Sigmoid colon (tissue), 7 donors: ENCODE data around the gene HMHB1. TPM values are rescaled to one million over a fixed set of nuclear protein-coding genes. Genes with fewer than 3 reads are reported as not detected.

Source experiments
- DNase-seq: peaks from one replicate; pipeline ENCODE4 v3.0.0-alpha.2; 2019
- H3K27ac ChIP-seq, 4 donors: fragments of 200-600 bp; sonication (generic); one replicate each; pipeline ENCODE4 v1.5.1; 2016 to 2019; ENCODE audit warnings: mild to moderate bottlenecking in 1 of 4
- H3K27me3 ChIP-seq, 3 donors: fragments of 200-600 bp; sonication (generic); one replicate each; pipeline ENCODE4 v1.5.1; 2019; ENCODE audit warnings: mild to moderate bottlenecking in 1 of 3
- H3K36me3 ChIP-seq, 4 donors: fragments of 200-600 bp; sonication (generic); one replicate each; pipeline ENCODE4 v1.5.1; 2016 to 2019
- H3K4me1 ChIP-seq, 4 donors: fragments of 200-600 bp; sonication (generic); one replicate each; pipeline ENCODE4 v1.5.1; 2017 to 2019
- H3K4me3 ChIP-seq, 4 donors: fragments of 200-600 bp; sonication (generic); one replicate each; pipeline ENCODE4 v1.5.1; 2017 to 2019; ENCODE audit warnings: mild to moderate bottlenecking in 2 of 4, moderate library complexity in 1 of 4
- H3K9me3 ChIP-seq, 4 donors: fragments of 200-600 bp in 3 of 4; sonication (generic) in 3 of 4; one replicate each; pipeline versions ENCODE4 v1.5.1 to v1.6.1; 2013 to 2019
- EP300 ChIP-seq, 4 donors: sonication (generic); formaldehyde crosslinking; IDR thresholded peaks; one replicate each; pipeline ENCODE4 v1.6.1; 2017; ENCODE audit warnings: antibody characterized with exemption in 4 of 4
- POLR2A ChIP-seq, 2 donors: fragments of 450-650 bp; IDR thresholded peaks; one replicate each; pipeline ENCODE4 v1.6.1; 2016; ENCODE audit warnings: antibody characterized with exemption in 2 of 2, mild to moderate bottlenecking in 2 of 2, moderate library complexity in 2 of 2
- POLR2AphosphoS5 ChIP-seq, 4 donors: sonication (generic); formaldehyde crosslinking; IDR thresholded peaks; one replicate each; pipeline ENCODE4 v1.6.1; 2017; ENCODE audit warnings: antibody characterized with exemption in 4 of 4
- WGBS, 2 donors: extraction: QIAGEN DNeasy Blood & Tissue Kit; methylation state at CpG; one replicate each; pipeline ENCODE4 v1.1.7; 2013; 5-methylcytosine and 5-hydroxymethylcytosine counted together
- intact Hi-C: fragments of 100-400 bp; cut with DNase I; formaldehyde crosslinking; loops from one replicate; pipeline ENCODE4 v1.15.1; 2023
- polyA plus RNA-seq, 3 donors: library from polyadenylated mRNA; stranded (reverse); fragments of 200-250 nt; gene quantifications; one replicate each; pipeline ENCODE4 v1.2.3, GENCODE V29; 2013
- total RNA-seq, 4 donors: library from RNA; depleted of rRNA; stranded (reverse); fragments of >200 nt; gene quantifications; one replicate each; pipeline ENCODE4 v1.1.0, GENCODE V29; 2016
- TF ChIP-seq, protein P1 (sequence below), 4 experiments: fragments of 450-650 bp in 3 of 4; fragments of 200-600 bp in 1 of 4; IDR thresholded peaks; one replicate each; pipeline ENCODE4 v1.5.1; 2016 to 2019; ENCODE audit warnings: antibody characterized with exemption in 4 of 4, mild to moderate bottlenecking in 3 of 4, moderate library complexity in 2 of 4
- donor health status: healthy with polysubstance abuse.
- donor health status: Bipolar disorder and iron deficiency.
- donor health status: healthy.

Gene HMHB1
- total and polyA plus RNA-seq, 7 donors, result not detected

DNA sequence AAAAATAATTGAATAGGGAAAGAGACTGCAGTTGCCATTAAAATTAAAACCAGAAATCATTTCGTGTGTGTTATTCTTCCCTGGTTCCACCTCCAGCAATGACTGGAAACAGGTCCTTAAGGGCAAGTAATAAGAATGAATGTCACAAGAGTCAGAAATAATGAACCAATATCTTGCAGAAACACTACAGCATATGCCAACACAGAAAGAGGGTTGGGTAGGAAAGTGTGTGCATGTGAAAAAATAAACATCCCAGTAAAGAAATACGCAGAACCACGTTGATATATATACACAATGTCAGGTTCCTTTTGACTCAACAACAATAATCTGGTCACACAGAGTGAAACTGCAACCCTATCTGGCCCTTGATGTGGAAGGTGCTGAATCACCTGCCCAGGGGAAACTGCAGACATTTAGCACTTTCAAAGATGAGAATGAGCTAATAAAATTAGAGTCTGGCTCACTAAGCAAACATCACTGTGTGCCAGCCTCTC lies 15.0 kb downstream of the HMHB1 start:
- Histone ChIP-seq H3K36me3 (no peaks in the 10 kb centered on the region), H3K27ac (no peak overlapping the region), H3K4me3 (no peak overlapping the region), H3K9me3 (no peaks in the 10 kb centered on the region), H3K4me1 (peaks cover 0 to 7% (median 2%) of the 10 kb centered on the region in 4 donors), H3K27me3 (no peaks in the 10 kb centered on the region)
- intact Hi-C loops, result loop anchor here (5.0 kb wide), 1 partner anchor 420 kb away; no protein-coding TSS in a partner anchor
- no peak for TF ChIP-seq EP300 (IDR thresholded peaks at IDR 0.05)
- TF ChIP-seq POLR2AphosphoS5 (IDR thresholded peaks at IDR 0.05), result no peak
- TF ChIP-seq, protein P1, sequence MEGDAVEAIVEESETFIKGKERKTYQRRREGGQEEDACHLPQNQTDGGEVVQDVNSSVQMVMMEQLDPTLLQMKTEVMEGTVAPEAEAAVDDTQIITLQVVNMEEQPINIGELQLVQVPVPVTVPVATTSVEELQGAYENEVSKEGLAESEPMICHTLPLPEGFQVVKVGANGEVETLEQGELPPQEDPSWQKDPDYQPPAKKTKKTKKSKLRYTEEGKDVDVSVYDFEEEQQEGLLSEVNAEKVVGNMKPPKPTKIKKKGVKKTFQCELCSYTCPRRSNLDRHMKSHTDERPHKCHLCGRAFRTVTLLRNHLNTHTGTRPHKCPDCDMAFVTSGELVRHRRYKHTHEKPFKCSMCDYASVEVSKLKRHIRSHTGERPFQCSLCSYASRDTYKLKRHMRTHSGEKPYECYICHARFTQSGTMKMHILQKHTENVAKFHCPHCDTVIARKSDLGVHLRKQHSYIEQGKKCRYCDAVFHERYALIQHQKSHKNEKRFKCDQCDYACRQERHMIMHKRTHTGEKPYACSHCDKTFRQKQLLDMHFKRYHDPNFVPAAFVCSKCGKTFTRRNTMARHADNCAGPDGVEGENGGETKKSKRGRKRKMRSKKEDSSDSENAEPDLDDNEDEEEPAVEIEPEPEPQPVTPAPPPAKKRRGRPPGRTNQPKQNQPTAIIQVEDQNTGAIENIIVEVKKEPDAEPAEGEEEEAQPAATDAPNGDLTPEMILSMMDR (IDR thresholded peaks at IDR 0.05), result no peak
- no peak for TF ChIP-seq POLR2A (IDR thresholded peaks at IDR 0.05)
- 38 to 58% methylated on average over 3 of the region's 3 CpGs for WGBS, 2 donors
- no peak for DNase-seq

GRCh38 chr5:143828710-143829109 lies 16.7 kb downstream of the HMHB1 start:
- Histone ChIP-seq H3K36me3 (no peaks in the 10 kb centered on the region), H3K27me3 (no peaks in the 10 kb centered on the region), H3K4me1 (peaks cover 0 to 7% (median 2%) of the 10 kb centered on the region in 4 donors), H3K27ac (no peak overlapping the region), H3K4me3 (no peak overlapping the region), H3K9me3 (no peaks in the 10 kb centered on the region)
- intact Hi-C loops, result loop anchor here (5.0 kb wide), 1 partner anchor 421 kb away; no protein-coding TSS in a partner anchor
- TF ChIP-seq POLR2A (IDR thresholded peaks at IDR 0.05) (no peak), POLR2AphosphoS5 (IDR thresholded peaks at IDR 0.05) (no peak), EP300 (IDR thresholded peaks at IDR 0.05) (no peak)
- TF ChIP-seq, protein P1 (IDR thresholded peaks at IDR 0.05), result no peak
- no peak for DNase-seq
- WGBS, 2 donors, result 26 to 38% methylated on average over 3 of the region's 3 CpGs

GRCh38 chr5:143833177-143833576 lies 21.2 kb downstream of the HMHB1 start:
- intact Hi-C loops, result no loop called here
- TF ChIP-seq EP300 (IDR thresholded peaks at IDR 0.05) (no peak), POLR2AphosphoS5 (IDR thresholded peaks at IDR 0.05) (no peak), POLR2A (IDR thresholded peaks at IDR 0.05) (no peak)
- TF ChIP-seq, protein P1 (IDR thresholded peaks at IDR 0.05), result no peak
- no peaks in the 10 kb centered on the region for H3K9me3 ChIP-seq
- no peaks in the 10 kb centered on the region for H3K36me3 ChIP-seq
- no peak for DNase-seq
- 89 to 92% methylated on average over 4 of the region's 4 CpGs for WGBS, 2 donors
- H3K27me3 ChIP-seq, result no peaks in the 10 kb centered on the region
- no peaks in the 10 kb centered on the region for H3K4me1 ChIP-seq
- no peak overlapping the region for H3K4me3 ChIP-seq
- H3K27ac ChIP-seq, result no peak overlapping the region

- TF ChIP-seq EP300 (IDR thresholded peaks at IDR 0.05) (no peak), POLR2AphosphoS5 (IDR thresholded peaks at IDR 0.05) (no peak), POLR2A (IDR thresholded peaks at IDR 0.05) (no peak)
- TF ChIP-seq, protein P1 (IDR thresholded peaks at IDR 0.05), result no peak
- H3K9me3 ChIP-seq, result no peaks in the 10 kb centered on the region
- 88 to 92% methylated on average over 3 of the region's 3 CpGs for WGBS, 2 donors
- H3K27me3 ChIP-seq, result no peaks in the 10 kb centered on the region
- no peak overlapping the region for H3K27ac ChIP-seq
- intact Hi-C loops, result no loop called here
- H3K36me3 ChIP-seq, result no peaks in the 10 kb centered on the region
- no peak for DNase-seq
- no peaks in the 10 kb centered on the region for H3K4me1 ChIP-seq
- no peak overlapping the region for H3K4me3 ChIP-seq
Measured at GRCh38 chr5:143835251-143835650, 23.3 kb downstream of the HMHB1 start.
